Epithelial cell of prostate (primary cell): Measurements from ENCODE around the gene ZBTB40.

Experiments
- DNase-seq: peaks from one replicate; pipeline ENCODE4 v3.0.0-alpha.2; 2011; ENCODE audit warnings: low read depth, low spot score
- H3K27ac ChIP-seq: fragments of 450-650 bp; 2 replicates; pipeline ENCODE4 v1.5.1; 2017; ENCODE audit warnings: mild to moderate bottlenecking

The ZBTB40 gene

GRCh38 chr1:22527555-22528296 is 76.1 kb downstream of the ZBTB40 start:
- H3K27ac ChIP-seq: no peak overlapping the region
- no peak for DNase-seq

- no peak overlapping the region for H3K27ac ChIP-seq
- DNase-seq: no peak
Measured at GRCh38 chr1:22528451-22528850, 76.8 kb downstream of the ZBTB40 start.

GRCh38 chr1:22529901-22530621 is 78.4 kb downstream of the ZBTB40 start:
- DNase-seq: no peak
- no peak overlapping the region for H3K27ac ChIP-seq

- DNase-seq: no peak
- H3K27ac ChIP-seq: no peak overlapping the region
Measured at GRCh38 chr1:22530715-22531114, 79.1 kb downstream of the ZBTB40 start.

- DNase-seq: no peak
- no peak overlapping the region for H3K27ac ChIP-seq
Measured at GRCh38 chr1:22531251-22531650, 79.6 kb downstream of the ZBTB40 start.

- H3K27ac ChIP-seq: no peak overlapping the region
- DNase-seq: no peak
Measured at GRCh38 chr1:22533244-22533895, 81.7 kb downstream of the ZBTB40 start.

GRCh38 chr1:22534951-22535350 is 83.3 kb downstream of the ZBTB40 start:
- DNase-seq: no peak
- H3K27ac ChIP-seq: no peak overlapping the region

GRCh38 chr1:22535399-22535798 is 83.7 kb downstream of the ZBTB40 start:
- no peak for DNase-seq
- no peak overlapping the region for H3K27ac ChIP-seq

- no peak overlapping the region for H3K27ac ChIP-seq
- DNase-seq: no peak
Measured at GRCh38 chr1:22536506-22536905, 84.9 kb downstream of the ZBTB40 start.

- H3K27ac ChIP-seq: no peak overlapping the region
- no peak for DNase-seq
Measured at GRCh38 chr1:22537441-22538139, 85.9 kb downstream of the ZBTB40 start.

- no peak overlapping the region for H3K27ac ChIP-seq
- DNase-seq: no peak
Measured at GRCh38 chr1:22539510-22540118, 88.0 kb downstream of the ZBTB40 start.

GRCh38 chr1:22540337-22540736 is 88.7 kb downstream of the ZBTB40 start:
- H3K27ac ChIP-seq: no peak overlapping the region
- no peak for DNase-seq

GRCh38 chr1:22542886-22543285 is 91.2 kb downstream of the ZBTB40 start:
- no peak for DNase-seq
- no peak overlapping the region for H3K27ac ChIP-seq

- H3K27ac ChIP-seq: no peak overlapping the region
- no peak for DNase-seq
Measured at GRCh38 chr1:22543679-22544078, 92.0 kb downstream of the ZBTB40 start.

GRCh38 chr1:22544606-22545005 is 93.0 kb downstream of the ZBTB40 start:
- no peak for DNase-seq

GRCh38 chr1:22545141-22545540 is 93.5 kb downstream of the ZBTB40 start:
- no peak for DNase-seq

More at GRCh38 chr1:22544606-22545005, 93.0 kb downstream of the ZBTB40 start:
- H3K27ac ChIP-seq: no peak overlapping the region

GRCh38 chr1:22547186-22547817 is 95.7 kb downstream of the ZBTB40 start:
- DNase-seq: no peak
- no peak overlapping the region for H3K27ac ChIP-seq

More at GRCh38 chr1:22545141-22545540, 93.5 kb downstream of the ZBTB40 start:
- no peak overlapping the region for H3K27ac ChIP-seq

- DNase-seq: no peak
- H3K27ac ChIP-seq: no peak overlapping the region
Measured at GRCh38 chr1:22547818-22548462, 96.3 kb downstream of the ZBTB40 start.

- no peak overlapping the region for H3K27ac ChIP-seq
Measured at GRCh38 chr1:22550021-22550420, 98.4 kb downstream of the ZBTB40 start.

More at GRCh38 chr1:22550021-22550420, 98.4 kb downstream of the ZBTB40 start:
- DNase-seq: no peak
